Neural progenitor cell (in vitro differentiated cells): ENCODE results near the gene ABCC3. TPM values are rescaled to one million over a fixed set of nuclear protein-coding genes. Genes with fewer than 3 reads are reported as not detected.

Experiments
- DNase-seq: peaks from one replicate; pipeline ENCODE4 v3.0.0-alpha.2; 2016; ENCODE audit warnings: low spot score
- H2AFZ ChIP-seq: fragments of 200-600 bp; sonication (generic); replicated peaks from 2 replicates; pipeline ENCODE4 v1.6.1; 2016; ENCODE audit warnings: antibody characterized with exemption
- H3F3A ChIP-seq: fragments of 200-600 bp; sonication (generic); 2 replicates; pipeline ENCODE4 v1.6.1; 2016; ENCODE audit warnings: antibody characterized with exemption, low read depth
- H3K27ac ChIP-seq: fragments of 200-600 bp; sonication (generic); 2 replicates; pipeline ENCODE4 v1.5.1; 2016; ENCODE audit warnings: mild to moderate bottlenecking
- H3K27me3 ChIP-seq: fragments of 200-600 bp; sonication (generic); 2 replicates; pipeline ENCODE4 v1.6.1; 2016; ENCODE audit warnings: mild to moderate bottlenecking, moderate library complexity
- H3K36me3 ChIP-seq: fragments of 200-600 bp; sonication (generic); 2 replicates; pipeline ENCODE4 v1.5.1; 2016
- H3K4me1 ChIP-seq: fragments of 200-600 bp; sonication (generic); 2 replicates; pipeline ENCODE4 v1.6.1; 2016; ENCODE audit warnings: mixed run types
- H3K4me2 ChIP-seq: fragments of 200-600 bp; sonication (generic); 2 replicates; pipeline ENCODE4 v1.6.1; 2016
- H3K4me3 ChIP-seq: fragments of 200-600 bp; sonication (generic); 2 replicates; pipeline ENCODE4 v1.5.1; 2016
- H3K79me2 ChIP-seq: fragments of 200-600 bp; sonication (generic); 2 replicates; pipeline ENCODE4 v1.6.1; 2016; ENCODE audit warnings: low read depth
- H3K9ac ChIP-seq: fragments of 200-600 bp; sonication (generic); 2 replicates; pipeline ENCODE4 v1.6.1; 2016
- H3K9me3 ChIP-seq: fragments of 200-600 bp; sonication (generic); 2 replicates; pipeline ENCODE4 v1.5.1; 2016; ENCODE audit warnings: low read depth
- H4K20me1 ChIP-seq: fragments of 200-600 bp; sonication (generic); 2 replicates; pipeline ENCODE4 v1.6.1; 2016; ENCODE audit warnings: low read depth
- H3K27ac Mint-ChIP-seq: 3 replicates; pipeline ENCODE4 v1.8.0; 2021; ENCODE audit warnings: mixed read lengths
- H3K27me3 Mint-ChIP-seq: 2 replicates; pipeline ENCODE4 v1.8.0; 2022; ENCODE audit warnings: low read depth, mild to moderate bottlenecking, inconsistent platforms, moderate library complexity, mixed read lengths; ENCODE audit not compliant: insufficient read depth
- H3K36me3 Mint-ChIP-seq: 3 replicates; pipeline ENCODE4 v1.8.0; 2021; ENCODE audit warnings: mixed read lengths
- H3K4me1 Mint-ChIP-seq: 3 replicates; pipeline ENCODE4 v1.8.0; 2021; ENCODE audit warnings: mixed read lengths
- H3K4me3 Mint-ChIP-seq: 3 replicates; pipeline ENCODE4 v1.8.0; 2021; ENCODE audit warnings: mild to moderate bottlenecking, moderate library complexity, mixed read lengths
- H3K9me3 Mint-ChIP-seq: 3 replicates; pipeline ENCODE4 v1.8.0; 2020; ENCODE audit warnings: mixed read lengths
- EZH2 ChIP-seq: fragments of 200-600 bp; sonication (generic); IDR thresholded peaks from 2 replicates; pipeline ENCODE4 v1.6.1; 2017; ENCODE audit warnings: antibody characterized with exemption, mild to moderate bottlenecking, moderate library complexity
- EZH2phosphoT487 ChIP-seq: fragments of 200-600 bp; sonication (generic); IDR thresholded peaks from 2 replicates; pipeline ENCODE4 v1.6.1; 2017; ENCODE audit warnings: antibody characterized with exemption
- total RNA-seq: library from RNA; depleted of rRNA; stranded (reverse); fragments of >200 nt; gene quantifications from 2 replicates; pipeline ENCODE4 v1.2.3, GENCODE V29; 2015; ENCODE audit warnings: low replicate concordance
- TF ChIP-seq, protein P1 (sequence below): fragments of 200-600 bp; sonication (generic); IDR thresholded peaks from 2 replicates; pipeline ENCODE4 v1.5.1; 2017; ENCODE audit warnings: antibody characterized with exemption, mild to moderate bottlenecking

ABCC3 gene
- total RNA-seq, 1 donor from 2014 or later, result not detected

DNA sequence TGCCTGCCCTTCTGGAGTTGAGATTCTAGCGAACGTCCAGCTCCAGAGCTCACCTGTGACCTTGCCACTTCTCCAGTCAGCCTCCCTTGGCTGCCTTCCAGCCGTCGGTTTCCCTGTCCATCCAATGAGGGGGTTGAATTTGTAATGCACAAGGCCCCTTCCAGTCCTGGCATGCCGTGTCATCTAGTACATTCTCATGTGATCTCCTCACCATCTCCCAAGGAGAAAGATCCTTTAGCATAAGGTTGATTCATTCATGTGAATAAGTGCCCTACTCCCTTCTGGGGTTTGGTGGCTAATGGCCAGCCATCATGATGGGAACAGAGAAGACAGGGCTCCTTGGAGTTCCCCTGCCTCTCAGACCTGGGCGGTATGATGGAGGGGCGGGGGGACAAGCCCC lies 18.9 kb upstream of the ABCC3 start:
- H3K27ac Mint-ChIP-seq, result no peak overlapping the region
- no peaks in the 10 kb centered on the region for H3K36me3 Mint-ChIP-seq

DNA sequence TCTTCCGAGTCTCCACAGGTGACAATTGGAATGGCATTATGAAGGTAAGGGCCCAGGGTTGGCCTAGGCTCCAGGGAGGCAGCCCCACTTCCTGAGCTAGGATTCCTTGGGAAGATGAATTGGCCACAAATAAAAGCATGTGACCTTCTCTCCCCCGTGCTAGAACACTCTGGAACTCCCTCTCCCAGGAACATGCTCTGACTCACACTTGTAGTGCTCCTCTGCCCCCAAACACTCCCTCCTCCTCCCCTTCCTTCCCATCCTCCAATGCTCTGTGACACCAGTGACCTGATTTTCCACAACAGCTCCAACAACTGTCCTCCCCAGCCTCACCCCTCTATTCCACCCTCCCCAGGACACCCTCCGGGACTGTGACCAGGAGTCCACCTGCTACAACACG lies 16.4 kb upstream of the ABCC3 start:
- Mint-ChIP-seq H3K27me3 (peaks cover 7% of the 10 kb centered on the region), H3K4me3 (no peak overlapping the region), H3K4me1 (peaks cover 39% of the 10 kb centered on the region), H3K36me3 (no peaks in the 10 kb centered on the region), H3K9me3 (no peaks in the 10 kb centered on the region), H3K27ac (no peak overlapping the region)
- Histone ChIP-seq H4K20me1 (no peaks in the 10 kb centered on the region), H3F3A (peaks cover 20% of the 10 kb centered on the region), H3K4me1 (peaks cover 39% of the 10 kb centered on the region), H3K27me3 (no peaks in the 10 kb centered on the region), H3K79me2 (no peaks in the 10 kb centered on the region), H3K27ac (no peak overlapping the region), H2AFZ (no peak overlapping the region), H3K9ac (no peak overlapping the region), H3K9me3 (no peaks in the 10 kb centered on the region), H3K36me3 (no peaks in the 10 kb centered on the region), H3K4me2 (no peak overlapping the region), H3K4me3 (no peak overlapping the region)
- TF ChIP-seq, protein P1, sequence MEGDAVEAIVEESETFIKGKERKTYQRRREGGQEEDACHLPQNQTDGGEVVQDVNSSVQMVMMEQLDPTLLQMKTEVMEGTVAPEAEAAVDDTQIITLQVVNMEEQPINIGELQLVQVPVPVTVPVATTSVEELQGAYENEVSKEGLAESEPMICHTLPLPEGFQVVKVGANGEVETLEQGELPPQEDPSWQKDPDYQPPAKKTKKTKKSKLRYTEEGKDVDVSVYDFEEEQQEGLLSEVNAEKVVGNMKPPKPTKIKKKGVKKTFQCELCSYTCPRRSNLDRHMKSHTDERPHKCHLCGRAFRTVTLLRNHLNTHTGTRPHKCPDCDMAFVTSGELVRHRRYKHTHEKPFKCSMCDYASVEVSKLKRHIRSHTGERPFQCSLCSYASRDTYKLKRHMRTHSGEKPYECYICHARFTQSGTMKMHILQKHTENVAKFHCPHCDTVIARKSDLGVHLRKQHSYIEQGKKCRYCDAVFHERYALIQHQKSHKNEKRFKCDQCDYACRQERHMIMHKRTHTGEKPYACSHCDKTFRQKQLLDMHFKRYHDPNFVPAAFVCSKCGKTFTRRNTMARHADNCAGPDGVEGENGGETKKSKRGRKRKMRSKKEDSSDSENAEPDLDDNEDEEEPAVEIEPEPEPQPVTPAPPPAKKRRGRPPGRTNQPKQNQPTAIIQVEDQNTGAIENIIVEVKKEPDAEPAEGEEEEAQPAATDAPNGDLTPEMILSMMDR, result no peak
- TF ChIP-seq EZH2phosphoT487, result no peak
- DNase-seq, result no peak

More for the DNA sequence above, 18.9 kb upstream of the ABCC3 start:
- DNase-seq, result no peak
- no peak overlapping the region for H3K9ac ChIP-seq
- no peaks in the 10 kb centered on the region for H3K9me3 ChIP-seq
- peaks cover 26% of the 10 kb centered on the region for H3K4me1 Mint-ChIP-seq
- no peaks in the 10 kb centered on the region for H3K9me3 Mint-ChIP-seq
- TF ChIP-seq, protein P1, result no peak
- H3K36me3 ChIP-seq, result no peaks in the 10 kb centered on the region
- H3K27me3 Mint-ChIP-seq, result peaks cover 9% of the 10 kb centered on the region
- no peaks in the 10 kb centered on the region for H4K20me1 ChIP-seq
- H3F3A ChIP-seq, result peaks cover 5% of the 10 kb centered on the region
- no peak overlapping the region for H3K4me2 ChIP-seq
- H2AFZ ChIP-seq, result no peak overlapping the region
- no peak overlapping the region for H3K27ac ChIP-seq
- peaks cover 17% of the 10 kb centered on the region for H3K4me1 ChIP-seq
- no peak overlapping the region for H3K4me3 Mint-ChIP-seq
- H3K79me2 ChIP-seq, result no peaks in the 10 kb centered on the region
- H3K27me3 ChIP-seq, result no peaks in the 10 kb centered on the region
- H3K4me3 ChIP-seq, result no peak overlapping the region

DNA sequence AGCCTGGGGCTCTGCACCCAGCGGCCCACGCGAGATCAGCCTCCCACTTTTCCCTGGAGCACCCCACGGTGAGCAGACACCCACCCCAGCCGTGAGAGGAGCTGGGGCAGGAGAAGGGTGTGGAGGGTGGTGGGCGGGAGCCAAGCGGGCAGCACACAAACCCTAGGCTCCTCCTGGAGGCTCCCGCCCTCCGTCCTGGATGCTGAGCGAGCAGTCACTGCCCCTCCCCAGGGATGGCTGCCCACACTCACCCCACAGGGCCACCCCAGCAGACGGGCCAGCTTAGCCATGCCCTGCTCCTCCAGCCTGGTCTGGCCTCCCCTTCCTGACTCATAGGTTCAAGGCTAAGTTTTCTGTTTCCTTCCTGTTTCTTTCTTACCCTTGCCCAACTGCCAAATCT lies 15.7 kb upstream of the ABCC3 start:
- Histone ChIP-seq H3K4me3 (no peak overlapping the region), H3K4me1 (peaks cover 45% of the 10 kb centered on the region), H3K36me3 (no peaks in the 10 kb centered on the region), H4K20me1 (peaks cover 6% of the 10 kb centered on the region), H3K27ac (no peak overlapping the region), H3K27me3 (no peaks in the 10 kb centered on the region), H2AFZ (no peak overlapping the region), H3F3A (peaks cover 24% of the 10 kb centered on the region), H3K4me2 (no peak overlapping the region), H3K9ac (no peak overlapping the region), H3K79me2 (no peaks in the 10 kb centered on the region), H3K9me3 (no peaks in the 10 kb centered on the region)
- no peaks in the 10 kb centered on the region for H3K9me3 Mint-ChIP-seq
- no peak for DNase-seq
- H3K27ac Mint-ChIP-seq, result no peak overlapping the region
- peak overlapping the region; percentile 8 for H3K4me3 Mint-ChIP-seq
- H3K4me1 Mint-ChIP-seq, result peaks cover 42% of the 10 kb centered on the region
- no peaks in the 10 kb centered on the region for H3K36me3 Mint-ChIP-seq
- TF ChIP-seq EZH2 (no peak), EZH2phosphoT487 (no peak)
- TF ChIP-seq, protein P1, result no peak
- peaks cover 7% of the 10 kb centered on the region for H3K27me3 Mint-ChIP-seq

DNA sequence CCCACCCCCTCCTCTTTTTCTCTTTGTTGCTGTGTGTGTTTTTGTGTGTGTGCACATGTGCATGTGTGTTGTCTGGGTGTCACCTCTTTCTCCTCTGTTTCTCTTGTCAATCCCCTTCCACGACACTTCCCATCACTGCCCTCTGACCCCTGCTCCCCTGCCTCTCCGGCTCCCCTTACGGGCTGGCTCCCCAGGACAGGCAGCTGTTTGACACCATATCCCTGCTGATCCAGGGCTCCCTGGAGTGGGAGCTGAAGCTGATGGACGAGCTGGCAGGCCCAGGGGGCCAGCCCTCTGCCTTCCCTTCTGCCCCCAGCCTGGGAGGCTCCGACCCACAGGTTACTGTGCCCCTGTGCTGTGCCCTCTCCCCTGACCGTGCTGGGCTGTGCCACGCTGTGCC lies 15.2 kb upstream of the ABCC3 start:
- Histone ChIP-seq H3K4me1 (peaks cover 51% of the 10 kb centered on the region), H4K20me1 (peaks cover 8% of the 10 kb centered on the region), H3K4me2 (no peak overlapping the region), H3K9ac (no peak overlapping the region), H3F3A (peaks cover 28% of the 10 kb centered on the region), H3K27ac (no peak overlapping the region), H3K4me3 (no peak overlapping the region), H3K9me3 (no peaks in the 10 kb centered on the region), H3K36me3 (no peaks in the 10 kb centered on the region), H3K79me2 (no peaks in the 10 kb centered on the region), H2AFZ (no peak overlapping the region), H3K27me3 (no peaks in the 10 kb centered on the region)
- H3K27me3 Mint-ChIP-seq, result peaks cover 7% of the 10 kb centered on the region
- H3K36me3 Mint-ChIP-seq, result no peaks in the 10 kb centered on the region
- peaks cover 39% of the 10 kb centered on the region for H3K4me1 Mint-ChIP-seq
- TF ChIP-seq EZH2phosphoT487 (no peak), EZH2 (no peak)
- TF ChIP-seq, protein P1, result no peak
- H3K4me3 Mint-ChIP-seq, result no peak overlapping the region
- no peak overlapping the region for H3K27ac Mint-ChIP-seq
- H3K9me3 Mint-ChIP-seq, result no peaks in the 10 kb centered on the region
- no peak for DNase-seq
